Activated CD8-positive, alpha-beta memory T cell treated with anti-CD3 and anti-CD28 coated beads for 1 hour (primary cell): Measurements from ENCODE around the gene PIK3R1.
A peak's percentile ranks its signal among the peaks of the same experiment; 100 is the strongest.
"Not testable (repeated sequence)": the region's sequence is repeated elsewhere in the genome, so short reads cannot be mapped to it uniquely, and the experiment has no call there.

ENCODE experiments used
- DNase-seq, 2 donors: peaks; one replicate each; pipeline ENCODE4 v3.0.0-alpha.2; 2020; ENCODE audit warnings: low read depth in 1 of 2; ENCODE audit errors: extremely low read depth in 1 of 2

Gene PIK3R1

GRCh38 chr5:68225188-68225910 lies 9.8 kb downstream of the PIK3R1 start:
- no peak for DNase-seq

- DNase-seq = no peak
These were observed 10.5 kb downstream of the PIK3R1 start for GRCh38 chr5:68225911-68226545.

- no peak for DNase-seq
These were observed 11.1 kb downstream of the PIK3R1 start for GRCh38 chr5:68226546-68227073.

- DNase-seq = no peak
These were observed 12.1 kb downstream of the PIK3R1 start for GRCh38 chr5:68227532-68228160.

- DNase-seq = no peak
These were observed 13.9 kb downstream of the PIK3R1 start for GRCh38 chr5:68229416-68229815.

- no peak for DNase-seq
These were observed 14.7 kb downstream of the PIK3R1 start for GRCh38 chr5:68230285-68230684.

GRCh38 chr5:68231414-68232076 lies 16.0 kb downstream of the PIK3R1 start:
- no peak for DNase-seq

- no peak for DNase-seq
These were observed 16.7 kb downstream of the PIK3R1 start for GRCh38 chr5:68232277-68232676.

GRCh38 chr5:68233075-68233474 lies 17.5 kb downstream of the PIK3R1 start:
- DNase-seq = no peak

- DNase-seq = not testable (repeated sequence)
These were observed 19.7 kb downstream of the PIK3R1 start for GRCh38 chr5:68235229-68235628.

- no peak for DNase-seq
These were observed 22.2 kb downstream of the PIK3R1 start for GRCh38 chr5:68237715-68238114.

- peak; percentile 66 to 76 for DNase-seq
These were observed 23.9 kb downstream of the PIK3R1 start for GRCh38 chr5:68239487-68239886.

GRCh38 chr5:68240202-68240601 lies 24.6 kb downstream of the PIK3R1 start:
- DNase-seq = no peak

- DNase-seq = no peak
These were observed 25.2 kb downstream of the PIK3R1 start for GRCh38 chr5:68240771-68241170.

GRCh38 chr5:68242743-68243142 lies 27.2 kb downstream of the PIK3R1 start:
- no peak for DNase-seq

- no peak for DNase-seq
These were observed 27.7 kb downstream of the PIK3R1 start for GRCh38 chr5:68243251-68243650.

- no peak for DNase-seq
These were observed 28.1 kb downstream of the PIK3R1 start for GRCh38 chr5:68243681-68244080.

- DNase-seq = no peak
These were observed 29.8 kb downstream of the PIK3R1 start for GRCh38 chr5:68245319-68245718.

- no peak for DNase-seq
These were observed 31.2 kb downstream of the PIK3R1 start for GRCh38 chr5:68246802-68247201.

GRCh38 chr5:68247627-68248026 lies 32.1 kb downstream of the PIK3R1 start:
- no peak for DNase-seq

GRCh38 chr5:68248896-68249295 lies 33.3 kb downstream of the PIK3R1 start:
- DNase-seq = no peak
